NCI-H526 (cell line): Measurements from ENCODE around the gene ZNF70.

ENCODE experiments used
- DNase-seq, 2 experiments: peaks; one replicate each; lab custom pipeline; 2025; lab: John Stamatoyannopoulos, UW

Gene ZNF70

GRCh38 chr22:23692598-23693291 is 58.2 kb downstream of the ZNF70 start:
- DNase-seq: no peak

GRCh38 chr22:23691748-23692423 is 59.0 kb downstream of the ZNF70 start:
- DNase-seq: no peak

GRCh38 chr22:23690713-23691112 is 60.2 kb downstream of the ZNF70 start, which contains the start of gene RGL4:
Gene RGL4, plus strand, starts transcription at chr22:23691013. Its CDS starts 1,018 bp downstream, at chr22:23692031.
- DNase-seq: no peak

GRCh38 chr22:23689414-23689813 is 61.5 kb downstream of the ZNF70 start:
- no peak for DNase-seq
